Parathyroid adenoma (tissue), 2 donors: Measurements from ENCODE around the gene PCYT2.

Experiments used
- H2AFZ ChIP-seq: fragments of 300-600 bp; sonication (generic); one replicate; pipeline ENCODE4 v1.7.0; 2017; ENCODE audit warnings: antibody characterized with exemption, mild to moderate bottlenecking
- H3K27ac ChIP-seq: fragments of 300-600 bp; sonication (generic); one replicate; pipeline ENCODE4 v1.7.0; 2017
- H3K27me3 ChIP-seq: fragments of 300-600 bp; sonication (generic); one replicate; pipeline ENCODE4 v1.7.0; 2017; ENCODE audit warnings: low read length; ENCODE audit not compliant: control insufficient read depth, insufficient read depth
- H3K36me3 ChIP-seq: fragments of 300-600 bp; sonication (generic); one replicate; pipeline ENCODE4 v1.7.0; 2017; ENCODE audit warnings: low read length; ENCODE audit not compliant: control insufficient read depth, insufficient read depth
- H3K4me1 ChIP-seq: fragments of 300-600 bp; sonication (generic); one replicate; pipeline ENCODE4 v1.7.0; 2017; ENCODE audit warnings: control low read depth
- H3K4me2 ChIP-seq: fragments of 300-600 bp; sonication (generic); one replicate; pipeline ENCODE4 v1.7.0; 2017; ENCODE audit warnings: low read length
- H3K4me3 ChIP-seq: fragments of 300-600 bp; sonication (generic); one replicate; pipeline ENCODE4 v1.7.0; 2017; ENCODE audit warnings: low read depth, low read length
- H3K79me2 ChIP-seq: fragments of 300-600 bp; sonication (generic); one replicate; pipeline ENCODE4 v1.7.0; 2017; ENCODE audit warnings: control low read depth
- H3K9ac ChIP-seq: fragments of 300-600 bp; sonication (generic); one replicate; pipeline ENCODE4 v1.7.0; 2017; ENCODE audit warnings: mild to moderate bottlenecking
- H3K9me3 ChIP-seq: fragments of 300-600 bp; sonication (generic); one replicate; pipeline ENCODE4 v1.7.0; 2017; ENCODE audit warnings: low read length; ENCODE audit not compliant: control insufficient read depth
- CTCF ChIP-seq: fragments of 300-600 bp; sonication (generic); IDR thresholded peaks from one replicate; pipeline ENCODE4 v1.7.0; 2017; ENCODE audit warnings: antibody characterized with exemption, mild to moderate bottlenecking
- donor health status: primary hyperparathyroidism.

Gene PCYT2

GRCh38 chr17:81911277-81911961, at the start of gene PCYT2:
PCYT2 (minus strand) TSS chr17:81911399; CDS start chr17:81911355, 44 bp downstream.
- H3K27ac ChIP-seq: no peak within 1 kb of the TSS

GRCh38 chr17:81960130-81960958, 49.1 kb upstream of the PCYT2 start:
- peak overlapping the region; percentile 67 for H3K4me2 ChIP-seq
- no peaks in the 10 kb centered on the region for H3K4me1 ChIP-seq
- no peaks in the 10 kb centered on the region for H3K9me3 ChIP-seq
- H3K27ac ChIP-seq: no peak overlapping the region
- no peak for TF ChIP-seq CTCF
- no peaks in the 10 kb centered on the region for H3K79me2 ChIP-seq
- H3K4me3 ChIP-seq: peak overlapping the region; percentile 44
- no peak overlapping the region for H3K9ac ChIP-seq
- peak overlapping the region; percentile 68 for H2AFZ ChIP-seq
- no peaks in the 10 kb centered on the region for H3K36me3 ChIP-seq
- no peaks in the 10 kb centered on the region for H3K27me3 ChIP-seq

More at GRCh38 chr17:81911277-81911961, at the start of gene PCYT2:
- Histone ChIP-seq H3K36me3 (no peaks in the 10 kb centered on the region), H3K27me3 (no peaks in the 10 kb centered on the region), H2AFZ (peak within 1 kb of the TSS; percentile 85), H3K4me2 (peak within 1 kb of the TSS; percentile 92), H3K4me1 (peaks cover 4% of the 10 kb centered on the region), H3K79me2 (peaks cover 18% of the 10 kb centered on the region), H3K4me3 (peak within 1 kb of the TSS; percentile 79), H3K9ac (no peak within 1 kb of the TSS), H3K9me3 (no peaks in the 10 kb centered on the region)
- peak; percentile 14 for TF ChIP-seq CTCF

- peak; percentile 58 for TF ChIP-seq CTCF
- Histone ChIP-seq H3K4me3 (peak overlapping the region; percentile 57), H3K27me3 (no peaks in the 10 kb centered on the region), H3K79me2 (no peaks in the 10 kb centered on the region), H3K4me1 (no peaks in the 10 kb centered on the region), H2AFZ (peak overlapping the region; percentile 68), H3K27ac (no peak overlapping the region), H3K36me3 (no peaks in the 10 kb centered on the region), H3K9ac (no peak overlapping the region), H3K9me3 (no peaks in the 10 kb centered on the region), H3K4me2 (peak overlapping the region; percentile 72)
Measured at GRCh38 chr17:81959362-81960129, 48.3 kb upstream of the PCYT2 start.

- no peaks in the 10 kb centered on the region for H3K79me2 ChIP-seq
- peak overlapping the region; percentile 72 for H3K4me2 ChIP-seq
- H2AFZ ChIP-seq: peak overlapping the region; percentile 67
- H3K27me3 ChIP-seq: no peaks in the 10 kb centered on the region
- H3K9me3 ChIP-seq: no peaks in the 10 kb centered on the region
- H3K36me3 ChIP-seq: no peaks in the 10 kb centered on the region
- no peaks in the 10 kb centered on the region for H3K4me1 ChIP-seq
- no peak overlapping the region for H3K27ac ChIP-seq
- TF ChIP-seq CTCF: no peak
- H3K9ac ChIP-seq: no peak overlapping the region
- H3K4me3 ChIP-seq: peak overlapping the region; percentile 57
Measured at GRCh38 chr17:81958633-81959342, 47.6 kb upstream of the PCYT2 start.
